HG03159 (cell line): ENCODE measurements around the gene DFFA.
"Not testable (repeated sequence)": the region's sequence is repeated elsewhere in the genome, so short reads cannot be mapped to it uniquely, and the experiment has no call there.

Source experiments
- ATAC-seq: cut with Tn5 transposase; IDR thresholded peaks from one replicate; pipeline ENCODE4 v1.9.1; 2021; ENCODE audit warnings: mild to moderate bottlenecking, moderate library complexity; ENCODE audit not compliant: unreplicated experiment

Gene DFFA

GRCh38 chr1:10506046-10506676 is 33.8 kb upstream of the DFFA start:
- not testable (repeated sequence) for ATAC-seq

- ATAC-seq = no peak
Measured at GRCh38 chr1:10504249-10504648, 31.9 kb upstream of the DFFA start.

GRCh38 chr1:10502206-10502605 is 29.9 kb upstream of the DFFA start:
- no peak for ATAC-seq

GRCh38 chr1:10498231-10498630 is 25.9 kb upstream of the DFFA start:
- ATAC-seq = no peak

GRCh38 chr1:10497109-10497508 is 24.8 kb upstream of the DFFA start:
- ATAC-seq = no peak

GRCh38 chr1:10495952-10496351 is 23.6 kb upstream of the DFFA start:
- ATAC-seq = no peak

- no peak for ATAC-seq
Measured at GRCh38 chr1:10495475-10495817, 23.1 kb upstream of the DFFA start.

- ATAC-seq = peak; percentile 81
Measured at GRCh38 chr1:10494754-10495474, 22.6 kb upstream of the DFFA start.

GRCh38 chr1:10494418-10494753 is 22.1 kb upstream of the DFFA start:
- no peak for ATAC-seq

- no peak for ATAC-seq
Measured at GRCh38 chr1:10490286-10490970, 18.1 kb upstream of the DFFA start.

GRCh38 chr1:10489291-10490055 is 17.1 kb upstream of the DFFA start:
- ATAC-seq = no peak

GRCh38 chr1:10484521-10484920 is 12.2 kb upstream of the DFFA start:
- ATAC-seq = no peak

- ATAC-seq = no peak
Measured at GRCh38 chr1:10480614-10481013, 8.3 kb upstream of the DFFA start.

- ATAC-seq = no peak
Measured at GRCh38 chr1:10479296-10479695, 7.0 kb upstream of the DFFA start.

GRCh38 chr1:10475510-10475909 is 3.2 kb upstream of the DFFA start:
- ATAC-seq = no peak

- ATAC-seq = peak; percentile 66
Measured at GRCh38 chr1:10474613-10475507, 2.5 kb upstream of the DFFA start, which contains the start of gene PEX14. TSS of gene PEX14 (plus strand) at chr1:10474950. CDS start at chr1:10474967, 17 bp downstream.

GRCh38 chr1:10474309-10474612 is 1.9 kb upstream of the DFFA start:
- not testable (repeated sequence) for ATAC-seq

- ATAC-seq = no peak
Measured at GRCh38 chr1:10473145-10473765, 926 bp upstream of the DFFA start.

GRCh38 chr1:10471411-10472219 is 714 bp downstream of the DFFA start:
- ATAC-seq = no peak
